Lung (tissue), 12 donors: Measurements from ENCODE around the gene HAUS2. TPM values are rescaled to one million over a fixed set of nuclear protein-coding genes. Genes with fewer than 3 reads are reported as not detected.

Source experiments
- ATAC-seq: fragments of 200-7000 bp; cut with Tn5 transposase; one replicate; pipeline ENCODE4 v1.9.1; 2020; ENCODE audit warnings: moderate number of reproducible peaks; ENCODE audit not compliant: insufficient read depth, low FRiP score
- DNase-seq, 3 donors: peaks; one replicate each; pipeline ENCODE4 v3.0.0-alpha.2; 2013 to 2017
- H3K27ac ChIP-seq, 2 donors: one replicate each; pipeline ENCODE4 v1.5.1; 2013; ENCODE audit warnings: mild to moderate bottlenecking in 2 of 2, moderate library complexity in 2 of 2, control low read depth in 1 of 2, inconsistent platforms in 1 of 2, low read depth in 1 of 2, low read length in 1 of 2
- H3K27me3 ChIP-seq, 3 donors: one replicate each; pipeline ENCODE4 v1.5.1; 2013; ENCODE audit warnings: low read length in 2 of 3; ENCODE audit not compliant: control insufficient read depth in 3 of 3, insufficient read depth in 3 of 3
- H3K36me3 ChIP-seq, 4 donors: one replicate each; pipeline ENCODE4 v1.5.1; 2013; ENCODE audit warnings: low read length in 4 of 4, mild to moderate bottlenecking in 1 of 4, moderate library complexity in 1 of 4; ENCODE audit not compliant: control insufficient read depth in 4 of 4, insufficient read depth in 4 of 4
- H3K4me1 ChIP-seq, 5 donors: one replicate each; pipeline ENCODE4 v1.5.1; 2013; ENCODE audit warnings: low read length in 5 of 5, mild to moderate bottlenecking in 2 of 5, moderate library complexity in 1 of 5; ENCODE audit not compliant: control insufficient read depth in 5 of 5, insufficient read depth in 5 of 5
- H3K4me3 ChIP-seq: one replicate; pipeline ENCODE4 v1.5.1; 2013; ENCODE audit warnings: mild to moderate bottlenecking, control low read depth, moderate library complexity
- H3K9ac ChIP-seq, 2 donors: one replicate each; pipeline ENCODE4 v1.5.1; 2013; ENCODE audit warnings: low read length in 2 of 2, control low read depth in 1 of 2; ENCODE audit not compliant: insufficient read depth in 1 of 2
- H3K9me3 ChIP-seq, 4 donors: one replicate each; pipeline ENCODE4 v1.5.1; 2013; ENCODE audit warnings: low read length in 3 of 4, mild to moderate bottlenecking in 1 of 4, moderate library complexity in 1 of 4; ENCODE audit not compliant: control insufficient read depth in 4 of 4, insufficient read depth in 3 of 4
- WGBS, 2 donors: extraction: QIAGEN DNeasy Blood & Tissue Kit; methylation state at CpG; one replicate each; pipeline ENCODE4 v1.1.7; 2013; 5-methylcytosine and 5-hydroxymethylcytosine counted together
- polyA plus RNA-seq, 2 donors: library from polyadenylated mRNA; stranded (reverse); fragments of 200-250 nt; gene quantifications; one replicate each; pipeline ENCODE4 v1.2.1, GENCODE V29; 2013
- total RNA-seq, 2 donors: library from RNA; depleted of rRNA in 1 of 2; stranded (reverse); fragments of >200 nt in 1 of 2; gene quantifications; one replicate each; pipeline ENCODE4 v1.2.1, GENCODE V29; 2014 to 2021
- TF ChIP-seq, protein P1 (sequence below): IDR thresholded peaks from 2 replicates; pipeline ENCODE4 v1.5.1; 2012; ENCODE audit warnings: mild to moderate bottlenecking; ENCODE audit errors: control extremely low read depth, extremely low read depth
- donor health status: control.
- donor health status: control.
- donor health status: Bipolar disorder and iron deficiency.
- donor health status: healthy.
- donor health status: DM: yes; HTN: yes; CAD: no.

Gene HAUS2
- total and polyA plus RNA-seq, 4 donors: 12.9 to 32.3 (median 16.5) TPM

DNA sequence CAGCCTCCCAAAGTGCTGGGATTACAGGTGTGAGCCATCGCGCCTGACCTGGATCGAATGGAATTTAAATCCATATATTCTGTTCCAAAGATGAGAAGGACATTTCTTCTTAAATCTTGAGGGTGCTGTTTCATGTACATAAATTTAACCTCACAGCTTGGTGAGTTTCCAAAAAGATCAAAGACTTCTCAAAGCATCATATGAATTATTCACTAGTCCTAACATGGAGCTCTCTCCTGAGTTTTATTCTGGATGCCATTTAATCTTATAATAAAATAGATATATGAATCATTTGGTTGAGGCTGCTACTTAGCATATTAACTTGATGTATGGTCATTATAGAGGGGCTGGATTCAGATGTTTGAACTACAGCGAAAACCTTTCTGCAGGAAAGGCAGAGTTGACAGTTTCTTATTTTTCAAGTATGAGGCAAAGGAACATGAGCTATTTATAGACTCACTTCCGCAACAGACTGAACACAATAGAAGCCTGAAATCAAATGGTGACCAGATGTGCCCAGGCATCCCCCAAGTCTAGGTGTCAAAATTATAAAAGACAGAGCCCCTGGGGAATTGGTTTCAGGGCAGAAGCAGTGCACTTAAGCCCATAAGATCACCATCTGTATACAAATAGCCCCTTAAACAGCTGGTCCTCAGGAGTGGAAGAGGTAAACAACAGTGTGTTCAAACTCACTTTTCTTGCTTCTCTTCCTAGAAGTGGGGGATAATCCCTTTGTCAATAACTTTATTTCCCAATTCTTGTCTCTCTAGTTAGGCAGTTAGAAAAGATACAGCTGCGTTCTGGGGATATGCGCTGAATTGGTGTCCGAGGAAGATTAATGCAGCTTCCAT, 56.5 kb downstream of the HAUS2 start:
- H3K27ac ChIP-seq: peak overlapping the region; percentile 62 to 65
- H3K27me3 ChIP-seq: no peaks in the 10 kb centered on the region
- WGBS, 2 donors: 41 to 56% methylated on average over 8 of the region's 8 CpGs
- peaks cover 4 to 18% (median 12%) of the 10 kb centered on the region in 5 donors for H3K4me1 ChIP-seq
- H3K36me3 ChIP-seq: no peaks in the 10 kb centered on the region
- TF ChIP-seq, protein P1, sequence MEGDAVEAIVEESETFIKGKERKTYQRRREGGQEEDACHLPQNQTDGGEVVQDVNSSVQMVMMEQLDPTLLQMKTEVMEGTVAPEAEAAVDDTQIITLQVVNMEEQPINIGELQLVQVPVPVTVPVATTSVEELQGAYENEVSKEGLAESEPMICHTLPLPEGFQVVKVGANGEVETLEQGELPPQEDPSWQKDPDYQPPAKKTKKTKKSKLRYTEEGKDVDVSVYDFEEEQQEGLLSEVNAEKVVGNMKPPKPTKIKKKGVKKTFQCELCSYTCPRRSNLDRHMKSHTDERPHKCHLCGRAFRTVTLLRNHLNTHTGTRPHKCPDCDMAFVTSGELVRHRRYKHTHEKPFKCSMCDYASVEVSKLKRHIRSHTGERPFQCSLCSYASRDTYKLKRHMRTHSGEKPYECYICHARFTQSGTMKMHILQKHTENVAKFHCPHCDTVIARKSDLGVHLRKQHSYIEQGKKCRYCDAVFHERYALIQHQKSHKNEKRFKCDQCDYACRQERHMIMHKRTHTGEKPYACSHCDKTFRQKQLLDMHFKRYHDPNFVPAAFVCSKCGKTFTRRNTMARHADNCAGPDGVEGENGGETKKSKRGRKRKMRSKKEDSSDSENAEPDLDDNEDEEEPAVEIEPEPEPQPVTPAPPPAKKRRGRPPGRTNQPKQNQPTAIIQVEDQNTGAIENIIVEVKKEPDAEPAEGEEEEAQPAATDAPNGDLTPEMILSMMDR: no peak
- no peak for ATAC-seq
- H3K9me3 ChIP-seq: no peaks in the 10 kb centered on the region
- peak in 2 of 3 donors; percentile 61 to 79 for DNase-seq
- no peak overlapping the region for H3K4me3 ChIP-seq
- H3K9ac ChIP-seq: peak overlapping the region in 1 of 2 donors; percentile 54

DNA sequence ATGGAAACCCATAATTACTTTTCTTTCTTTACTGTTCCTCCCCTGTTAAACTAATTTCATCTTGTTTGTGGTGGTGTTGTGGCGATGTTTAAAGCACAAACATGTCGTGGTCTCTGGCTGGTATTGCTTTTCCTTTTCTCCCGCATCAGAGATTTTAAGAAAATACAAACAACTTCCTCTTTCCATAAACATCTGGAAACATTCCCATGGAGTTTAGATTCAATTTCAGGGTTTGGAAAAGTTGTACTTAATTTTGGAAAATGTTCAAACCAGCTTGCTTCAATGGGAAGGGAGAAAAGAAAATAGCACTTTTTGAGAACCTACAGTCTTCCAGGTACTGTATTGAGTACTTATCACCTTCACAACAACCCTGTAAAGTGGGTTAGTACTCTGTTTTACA, 57.2 kb downstream of the HAUS2 start:
- peaks cover 4 to 18% (median 12%) of the 10 kb centered on the region in 5 donors for H3K4me1 ChIP-seq

DNA sequence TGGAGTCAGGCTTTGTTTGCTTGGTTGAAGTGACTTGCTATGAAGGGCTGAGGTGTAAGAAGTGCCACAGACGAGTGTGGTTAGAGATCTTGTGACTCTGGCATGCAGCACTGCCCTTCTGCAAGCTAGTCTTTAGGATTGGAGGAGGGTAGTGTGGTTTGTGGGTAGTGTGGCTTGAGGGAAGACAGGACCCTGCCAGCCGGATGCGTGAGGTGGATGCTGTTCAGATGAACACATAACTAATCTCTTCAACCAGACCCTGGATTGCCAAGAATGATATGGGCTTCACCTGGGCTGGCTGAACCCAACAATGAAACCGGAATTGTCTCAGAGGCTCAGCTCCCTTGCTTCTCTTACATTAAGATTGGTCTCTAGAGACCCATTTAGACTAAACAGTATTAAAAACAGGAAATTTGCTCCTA, 59.5 kb downstream of the HAUS2 start:
- ATAC-seq: peak; percentile 31
- Histone ChIP-seq H3K36me3 (no peaks in the 10 kb centered on the region), H3K4me1 (peaks cover 4 to 18% (median 10%) of the 10 kb centered on the region in 5 donors), H3K9ac (peak overlapping the region in 1 of 2 donors; percentile 55), H3K4me3 (no peak overlapping the region), H3K9me3 (no peaks in the 10 kb centered on the region), H3K27ac (peak overlapping the region in 1 of 2 donors; percentile 67), H3K27me3 (no peaks in the 10 kb centered on the region)
- peak in 2 of 3 donors; percentile 19 to 58 for DNase-seq
- whole genome bisulfite sequencing, 2 donors: 10 to 14% methylated on average over 4 of the region's 4 CpGs
- TF ChIP-seq, protein P1: no peak

More for the DNA sequence above, 57.2 kb downstream of the HAUS2 start:
- TF ChIP-seq, protein P1: no peak
- H3K9ac ChIP-seq: peak overlapping the region in 1 of 2 donors; percentile 54
- no peaks in the 10 kb centered on the region for H3K36me3 ChIP-seq
- H3K27me3 ChIP-seq: no peaks in the 10 kb centered on the region
- H3K4me3 ChIP-seq: no peak overlapping the region
- WGBS, 2 donors: 35 to 37% methylated on average over 3 of the region's 3 CpGs
- H3K27ac ChIP-seq: peak overlapping the region; percentile 62 to 65
- ATAC-seq (no peak), DNase-seq (peak in 2 of 3 donors; percentile 32 to 59)
- H3K9me3 ChIP-seq: no peaks in the 10 kb centered on the region
